HG03280 (cell line): ENCODE results near the gene FNTB.

Experiments used
- ATAC-seq: cut with Tn5 transposase; IDR thresholded peaks from one replicate; pipeline ENCODE4 v1.9.1; 2021; ENCODE audit warnings: mild to moderate bottlenecking, moderate library complexity; ENCODE audit not compliant: unreplicated experiment

The FNTB gene

GRCh38 chr14:64952598-64953309 lies 33.9 kb upstream of the FNTB start:
- no peak for ATAC-seq

DNA sequence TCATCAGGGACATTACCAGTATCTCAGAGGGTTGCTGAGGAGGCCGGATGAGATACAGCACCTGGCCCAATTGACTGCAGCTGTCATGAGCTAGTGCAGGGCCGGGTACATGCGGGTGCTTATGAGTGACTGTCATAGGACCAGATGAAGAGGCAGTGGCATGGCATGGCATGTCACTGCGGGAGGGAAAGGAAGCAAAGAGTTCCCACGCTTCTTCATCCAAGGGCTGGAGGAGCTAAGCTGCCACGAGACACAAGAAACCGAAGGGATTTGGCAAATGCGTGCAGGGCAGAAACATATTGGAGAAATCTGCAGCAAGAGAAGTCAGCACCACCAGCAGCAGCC lies 33.4 kb upstream of the FNTB start:
- ATAC-seq, result no peak

DNA sequence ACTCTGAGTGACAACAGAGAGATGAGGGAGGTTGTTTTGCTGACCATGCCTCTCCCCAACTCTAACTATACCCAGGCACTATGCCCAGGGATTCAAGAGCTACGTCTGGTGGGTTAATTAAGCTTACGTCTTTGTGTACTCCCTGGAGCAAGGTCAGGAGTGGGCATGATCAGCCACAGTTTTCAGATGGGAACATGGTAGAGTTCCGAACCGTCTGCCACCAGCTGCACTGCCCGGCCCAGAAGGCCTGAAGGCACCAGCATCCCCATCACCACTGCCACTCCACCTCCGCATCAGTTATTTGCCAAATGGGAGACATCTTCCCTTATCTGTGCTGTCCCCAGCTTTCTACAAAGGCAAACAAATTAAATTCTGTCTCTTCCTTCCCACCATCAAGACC lies 33.0 kb upstream of the FNTB start:
- no peak for ATAC-seq

- ATAC-seq, result no peak
Observed at GRCh38 chr14:64954491-64955240, 32.0 kb upstream of the FNTB start.

GRCh38 chr14:64955297-64955696 lies 31.4 kb upstream of the FNTB start:
- ATAC-seq, result no peak

DNA sequence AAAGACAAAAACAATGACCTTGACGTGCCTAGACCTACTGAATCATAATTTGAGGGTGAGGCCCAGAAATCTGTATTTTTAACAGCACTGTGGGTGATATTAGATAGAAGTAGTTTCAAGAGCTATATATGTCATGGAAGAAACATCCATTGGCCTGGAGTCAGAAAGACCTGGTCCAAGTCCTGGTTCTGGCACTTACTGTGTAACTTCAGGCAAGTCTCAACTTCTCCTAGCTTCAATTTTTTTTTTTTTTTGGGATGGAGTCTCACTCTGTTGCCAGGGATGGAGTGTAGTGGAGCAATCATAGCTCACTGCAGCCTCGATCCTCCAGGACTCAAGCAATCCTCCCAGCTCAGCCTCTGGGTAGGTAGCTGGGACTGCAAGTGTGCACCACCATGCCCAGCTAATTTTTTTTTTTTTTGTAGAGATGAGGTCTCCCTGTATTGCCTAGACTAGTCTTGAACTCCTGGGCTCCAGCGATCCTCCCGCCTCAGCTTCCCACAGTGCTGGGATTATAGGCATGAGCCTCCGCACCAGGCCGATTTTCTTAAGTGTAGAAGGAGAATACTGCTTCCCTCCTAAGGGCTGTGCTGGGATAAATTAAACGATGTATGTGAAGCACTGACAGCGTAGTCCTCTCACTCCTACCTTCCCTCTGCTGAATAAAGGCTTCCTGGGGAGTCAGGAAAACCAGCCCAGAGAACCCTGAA lies 29.8 kb upstream of the FNTB start:
- no peak for ATAC-seq

DNA sequence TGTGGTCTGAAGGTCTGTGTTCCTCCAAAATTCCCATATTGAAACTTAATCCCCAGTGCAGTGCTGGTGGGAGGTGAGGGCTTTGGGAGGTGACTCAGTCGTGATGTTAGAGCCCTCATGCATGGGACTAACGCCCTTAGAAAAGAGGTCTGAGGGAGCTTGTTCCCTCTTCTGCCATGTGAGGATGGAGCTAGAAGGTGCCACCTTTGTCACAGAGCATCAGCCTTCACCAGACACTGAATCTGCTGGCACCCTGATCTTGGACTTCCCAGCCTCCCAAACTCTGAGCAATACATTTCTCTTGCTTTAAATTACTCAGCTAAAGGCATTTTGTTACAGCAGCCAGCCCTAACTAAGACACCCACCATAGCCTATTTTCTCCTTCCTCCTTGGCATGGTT lies 28.5 kb upstream of the FNTB start:
- ATAC-seq, result no peak

DNA sequence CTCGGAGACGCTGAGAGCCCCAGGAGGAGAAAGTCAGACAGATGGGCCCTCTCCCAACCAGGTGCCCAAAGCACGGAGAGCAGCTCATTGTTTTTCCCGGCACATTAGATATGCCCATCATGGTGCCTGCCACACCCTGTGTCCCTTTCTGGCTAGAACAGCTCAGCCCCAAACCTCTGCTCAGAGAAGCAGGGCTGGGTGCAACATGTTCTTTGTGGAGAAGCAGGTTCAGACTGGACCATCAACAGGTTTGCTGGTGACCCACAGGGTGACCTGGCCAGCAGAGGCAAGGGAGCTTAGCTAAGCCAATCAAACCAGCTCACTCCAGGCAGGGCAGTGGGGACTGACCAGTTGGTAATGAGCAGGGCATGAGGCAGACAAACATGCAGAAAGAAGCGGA lies 28.0 kb upstream of the FNTB start:
- no peak for ATAC-seq

DNA sequence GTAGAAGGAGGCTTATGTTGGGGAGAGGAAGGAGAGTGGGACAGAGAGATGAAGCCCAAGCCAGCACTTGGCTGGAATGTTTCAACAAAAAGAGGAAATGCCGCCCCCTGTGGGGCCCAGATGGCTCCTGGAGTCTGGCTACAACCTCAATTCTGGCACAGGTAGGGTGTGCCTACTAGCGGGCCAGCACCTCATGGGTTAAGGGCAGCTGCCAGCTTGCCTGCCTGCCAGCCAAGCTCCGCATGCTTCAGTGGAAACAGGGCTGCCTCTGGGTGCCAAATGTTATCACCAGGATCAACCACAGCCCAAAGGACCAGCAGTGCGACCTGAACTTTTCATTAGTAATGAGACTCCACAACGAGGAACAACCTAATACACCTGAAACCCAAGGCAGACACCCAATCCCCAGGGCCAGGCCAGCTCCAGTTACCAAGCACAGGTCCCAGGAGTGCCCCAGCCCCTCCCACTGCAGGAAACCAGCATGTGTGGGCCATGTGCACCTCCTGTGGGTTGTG lies 25.9 kb upstream of the FNTB start:
- ATAC-seq, result no peak

DNA sequence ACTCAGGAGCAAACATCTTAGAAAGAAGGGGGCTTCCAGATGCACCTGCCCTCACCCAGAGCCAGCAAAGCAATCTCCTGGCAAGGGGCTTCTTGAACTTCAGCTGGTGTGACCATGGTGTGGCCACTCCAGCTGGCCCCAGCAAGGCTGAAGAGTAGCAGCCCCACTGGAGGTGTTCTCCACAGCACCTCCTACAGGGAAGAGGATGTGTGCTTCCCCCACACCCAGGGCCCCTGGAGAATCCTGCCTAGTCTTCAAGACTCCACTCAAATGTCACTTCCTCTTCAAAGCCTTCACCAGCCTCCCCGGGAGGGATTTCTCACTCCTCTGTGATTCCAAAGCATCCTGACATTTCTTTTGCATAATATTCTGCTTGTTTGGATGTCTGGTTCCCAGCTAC lies 23.1 kb upstream of the FNTB start:
- ATAC-seq, result no peak

DNA sequence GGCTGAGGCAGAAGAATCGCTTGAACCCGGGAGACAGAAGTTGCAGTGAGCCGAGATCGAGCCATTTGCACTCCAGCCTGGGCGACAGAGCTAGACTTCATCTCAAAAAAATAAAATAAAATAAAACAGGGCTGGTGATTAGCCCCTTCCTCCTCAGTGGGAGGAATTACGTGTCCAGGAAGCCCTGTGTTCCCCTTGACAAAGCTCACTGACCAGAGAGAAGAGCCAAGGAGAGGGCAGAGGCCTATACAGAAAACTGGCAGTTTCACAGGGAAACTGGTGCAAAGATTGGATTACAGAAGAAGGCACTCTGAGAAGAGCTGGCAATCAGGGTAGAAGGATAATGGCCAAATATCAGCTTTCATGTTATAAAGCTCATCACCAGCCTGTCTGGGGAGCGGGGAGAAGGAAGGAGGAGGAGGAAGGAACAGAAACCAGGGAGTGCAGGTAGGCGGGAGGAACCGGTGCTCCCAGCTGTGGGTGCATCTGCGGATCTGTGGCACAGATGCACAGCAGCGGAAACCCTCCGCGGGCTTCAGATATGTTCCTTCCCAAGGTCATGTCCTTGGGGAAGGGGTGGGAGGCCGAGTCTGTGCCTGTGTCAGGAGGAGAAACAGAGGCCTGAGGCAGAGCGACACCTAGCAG lies 21.2 kb upstream of the FNTB start:
- no peak for ATAC-seq

DNA sequence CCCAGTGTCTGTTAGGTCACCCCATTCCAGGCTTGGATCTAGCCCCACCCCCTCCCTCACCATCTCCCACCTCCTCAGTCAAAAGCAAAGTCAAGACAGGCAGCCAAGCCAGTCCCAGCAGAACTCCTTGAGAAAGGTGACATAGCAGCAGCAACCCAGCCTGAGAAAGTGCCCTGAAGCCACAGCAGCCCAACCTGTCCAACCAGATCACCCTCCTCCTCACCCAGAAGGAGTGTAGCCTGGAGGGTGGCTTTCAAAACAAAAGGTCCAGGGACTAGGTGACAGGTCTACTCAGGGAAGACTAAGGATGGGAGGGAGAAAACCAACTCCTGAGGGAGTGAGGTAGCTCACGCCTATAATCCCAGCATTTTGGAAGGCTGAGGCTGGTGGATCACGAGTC lies 19.7 kb upstream of the FNTB start:
- no peak for ATAC-seq

DNA sequence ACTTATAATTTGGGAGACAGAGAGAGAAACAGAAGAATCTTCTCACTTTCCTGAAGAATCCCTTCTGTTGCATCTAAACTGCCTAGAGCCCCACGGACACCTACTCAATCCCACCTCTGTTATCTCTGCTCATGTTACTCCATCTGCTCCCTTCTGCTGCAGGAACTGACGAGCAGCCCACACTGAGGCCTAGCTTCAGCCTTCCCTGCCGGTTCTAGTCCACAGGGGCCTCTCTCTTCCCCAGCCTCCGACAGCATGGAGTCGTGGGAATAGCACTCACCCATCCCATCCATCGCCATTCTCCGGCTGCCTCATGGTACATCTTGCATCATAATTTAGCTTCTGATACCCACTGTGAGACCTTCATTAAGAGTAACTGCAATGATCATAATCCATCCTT lies 18.5 kb upstream of the FNTB start:
- no peak for ATAC-seq

DNA sequence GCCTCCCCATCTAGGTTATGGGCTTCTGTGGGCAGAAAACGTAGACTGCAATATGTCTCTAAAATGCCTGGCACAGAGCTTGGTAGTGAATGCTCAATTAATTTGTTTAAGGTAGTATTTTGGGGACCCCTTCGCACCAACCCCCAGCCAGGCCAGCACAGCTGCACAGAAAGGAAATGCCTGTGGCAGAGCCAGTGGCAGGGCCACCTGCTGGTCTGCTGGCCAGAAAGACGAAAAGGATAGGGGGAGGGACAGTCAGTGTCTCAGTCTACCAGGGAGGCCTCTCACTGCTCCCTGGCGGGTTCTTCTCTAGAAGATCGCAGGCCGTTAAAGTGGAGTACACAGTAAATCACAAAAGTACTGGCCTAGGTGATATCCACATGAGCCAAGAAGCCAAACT lies 18.0 kb upstream of the FNTB start:
- ATAC-seq, result no peak

GRCh38 chr14:64970041-64970440 lies 16.7 kb upstream of the FNTB start:
- ATAC-seq, result no peak

- ATAC-seq, result no peak
Observed at GRCh38 chr14:64970776-64971477, 15.8 kb upstream of the FNTB start.

DNA sequence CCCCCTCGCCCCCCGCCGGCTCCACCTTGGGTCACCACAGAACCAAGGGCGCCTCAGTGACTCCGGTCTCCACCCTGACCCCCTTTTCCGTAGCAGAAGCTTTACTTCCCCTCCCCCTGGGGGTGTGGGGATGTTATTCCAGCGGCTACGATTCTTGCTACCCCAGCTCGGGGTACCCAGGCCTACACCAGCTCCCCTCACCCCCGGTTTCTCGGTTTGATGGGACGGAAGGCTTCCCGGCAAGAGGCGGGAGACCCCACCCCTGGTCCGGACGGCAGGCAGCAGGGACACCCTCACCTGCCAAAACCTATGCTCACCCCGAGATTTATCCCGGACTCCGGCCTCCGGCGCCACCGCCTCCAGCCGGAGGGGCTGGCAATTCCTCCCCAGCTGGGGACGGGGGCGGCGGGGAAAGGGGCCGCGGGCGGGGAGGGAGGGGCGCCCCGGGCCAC lies 15.2 kb upstream of the FNTB start:
- ATAC-seq, result no peak

GRCh38 chr14:64971943-64972791 lies 14.5 kb upstream of the FNTB start, which contains the start of gene RAB15:
Gene RAB15, minus strand, starts transcription at chr14:64972336. Its CDS starts 260 bp downstream, at chr14:64972076.
- ATAC-seq, result no peak

- no peak for ATAC-seq
Observed at GRCh38 chr14:64973026-64973442, 13.7 kb upstream of the FNTB start.

DNA sequence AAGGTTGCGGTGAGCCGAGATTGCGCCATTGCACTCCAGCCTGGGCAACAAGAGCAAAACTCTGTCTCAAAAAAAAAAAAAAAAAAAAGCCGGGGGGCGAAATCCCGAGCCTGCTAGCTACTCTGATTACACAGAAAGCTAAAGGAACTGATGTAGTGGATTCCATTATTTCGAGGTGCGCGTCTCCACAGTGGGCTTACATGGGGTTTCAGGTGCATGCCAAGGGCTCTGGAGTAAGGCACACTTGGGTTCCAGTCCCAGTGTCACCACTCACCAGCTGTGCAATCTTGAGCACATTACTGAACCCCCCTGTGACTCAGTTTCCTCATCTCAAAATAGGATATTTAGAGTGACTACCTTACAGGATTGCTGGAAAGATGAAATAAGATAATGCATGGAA lies 12.9 kb upstream of the FNTB start:
- no peak for ATAC-seq
